ENCODE data around the gene ASXL1. TPM values are rescaled to one million over a fixed set of nuclear protein-coding genes. Genes with fewer than 3 reads are reported as not detected.

Gene ASXL1
- total and polyA plus RNA-seq, 9 of the 15 experiments (the other 6 are each of a cell fraction or from before 2014, with no cell fraction given) = 6.5 to 65.3 (median 32.3) TPM

- ChIA-PET CTCF (ENCODE audit: low intra/inter-chr PET ratio) (no interaction called here), POLR2A (interaction anchor here (0.7 to 0.8 kb wide), 2 partner anchors 22 to 389 kb away, joined by 3 to 5 read pairs; no protein-coding TSS in a partner anchor)
- Histone ChIP-seq H2AFZ (ENCODE audit: low read depth, low read length) (peak overlapping the region; percentile 18; the same call in 1 of the 2 replicates), H3K9me3 (replicated peaks; ENCODE audit: control insufficient read depth, insufficient read depth, low read depth, low read length) (no peaks in the 10 kb centered on the region), H3K27me3 (ENCODE audit: control insufficient read depth in 2 of 2, insufficient read depth in 2 of 2, low read length in 2 of 2) (no peaks in the 10 kb centered on the region), H3K4me3 (no peak overlapping the region), H3K4me2 (ENCODE audit: insufficient read depth, low read length) (peak overlapping the region; percentile 1; the same call in 1 of the 2 replicates), H3K36me3 (ENCODE audit: control insufficient read depth, insufficient read depth, low read length) (peaks cover 8% of the 10 kb centered on the region; the same call in 2 of the 3 replicates), H3K9me1 (ENCODE audit: control insufficient read depth, insufficient read depth, low read length) (no peaks in the 10 kb centered on the region), H3K9ac (ENCODE audit: insufficient read depth in 1 of 2, low read depth in 2 of 2, low read length in 2 of 2) (0 out of 4 replicates have a peak overlapping the region, but pooled peaks of 1 of the 2 experiments have one; percentile 28), H3K4me1 (replicated peaks in 1 of 2; ENCODE audit: control insufficient read depth in 2 of 2, insufficient read depth in 2 of 2, low read length in 2 of 2) (peaks cover 11 to 21% of the 10 kb centered on the region in 2 experiments), H3K27ac (ENCODE audit: extremely low read depth, low read depth, low read length) (peak overlapping the region; percentile 55), H4K20me1 (replicated peaks; ENCODE audit: control insufficient read depth, insufficient read depth, low read length) (no peaks in the 10 kb centered on the region), H3K79me2 (ENCODE audit: control insufficient read depth, insufficient read depth, low read length) (no peaks in the 10 kb centered on the region)
- WGBS (ENCODE audit: insufficient coverage, low coverage, missing lambda C conversion rate) = 27% methylated on average over 6 of the region's 6 CpGs
- peak; percentile 52 for FAIRE-seq
- intact Hi-C loops (cut with micrococcal nuclease) = no loop called here
- in situ Hi-C loops (cut with MboI) = no loop called here
- DNase-seq (ENCODE audit: extremely low read depth in 1 of 4, low spot score in 3 of 4) = peak in 1 of 4 experiments; percentile 58
- no TSS peak for BruUV-seq (replicated peaks)
- peak; percentile 88 for ATAC-seq
- TF ChIP-seq RBM17 (IDR thresholded peaks at IDR 0.05; ENCODE audit: borderline replicate concordance, low read depth, low read length) (no peak), ARID3A (IDR thresholded peaks at IDR 0.05; ENCODE audit: borderline replicate concordance, low read depth, low read length) (peak; percentile 63; the same call in 1 of the 2 replicates), MAFK (IDR thresholded peaks at IDR 0.05; ENCODE audit: low read length) (peak; percentile 46), RFX5 (IDR thresholded peaks at IDR 0.05; ENCODE audit: low read depth, low read length) (no peak), CREB1 (IDR thresholded peaks at IDR 0.05) (no peak), CREB1 (CRISPR knock-in tag; IDR thresholded peaks at IDR 0.05) (no peak), TBL1XR1 (IDR thresholded peaks at IDR 0.05; ENCODE audit: low read length in 2 of 2) (no peak), PREB (CRISPR knock-in tag; IDR thresholded peaks at IDR 0.05) (no peak), FOXJ2 (tag; IDR thresholded peaks at IDR 0.05) (peak; percentile 65; the same call in 1 of the 2 replicates), SIX5 (IDR thresholded peaks at IDR 0.05; ENCODE audit: borderline replicate concordance in 1 of 2, insufficient read depth in 1 of 2, low read depth in 1 of 2, low read length in 2 of 2) (no peak), GTF3C2 (IDR thresholded peaks at IDR 0.05; ENCODE audit: borderline replicate concordance, extremely low read depth, insufficient read length) (peak; percentile 46), FOS (IDR thresholded peaks at IDR 0.05; ENCODE audit: extremely low read depth, insufficient read length) (peak; percentile 13), HDAC2 (IDR thresholded peaks at IDR 0.05) (0 out of 2 replicates have a peak, but pooled peaks have one; percentile 28), MEIS2 (IDR thresholded peaks at IDR 0.05; ENCODE audit: partially characterized antibody) (no peak), C11orf30 (IDR thresholded peaks at IDR 0.05; ENCODE audit: low read depth) (peak; percentile 80), ZNF707 (CRISPR knock-in tag; conservative IDR thresholded peaks at IDR 0.05) (no peak)
Measured at GRCh38 chr20:32325706-32326503, 32.2 kb upstream of the ASXL1 start.
